Embryonic facial prominence (tissue), 1 donor: ENCODE data around the gene PPP2R2B.
"Not testable (repeated sequence)": the region's sequence is repeated elsewhere in the genome, so short reads cannot be mapped to it uniquely, and the experiment has no call there.

ENCODE experiments used
- DNase-seq: peaks from one replicate; pipeline ENCODE4 v3.0.0-alpha.2; 2016; ENCODE audit errors: extremely low spot score

The PPP2R2B gene

DNA sequence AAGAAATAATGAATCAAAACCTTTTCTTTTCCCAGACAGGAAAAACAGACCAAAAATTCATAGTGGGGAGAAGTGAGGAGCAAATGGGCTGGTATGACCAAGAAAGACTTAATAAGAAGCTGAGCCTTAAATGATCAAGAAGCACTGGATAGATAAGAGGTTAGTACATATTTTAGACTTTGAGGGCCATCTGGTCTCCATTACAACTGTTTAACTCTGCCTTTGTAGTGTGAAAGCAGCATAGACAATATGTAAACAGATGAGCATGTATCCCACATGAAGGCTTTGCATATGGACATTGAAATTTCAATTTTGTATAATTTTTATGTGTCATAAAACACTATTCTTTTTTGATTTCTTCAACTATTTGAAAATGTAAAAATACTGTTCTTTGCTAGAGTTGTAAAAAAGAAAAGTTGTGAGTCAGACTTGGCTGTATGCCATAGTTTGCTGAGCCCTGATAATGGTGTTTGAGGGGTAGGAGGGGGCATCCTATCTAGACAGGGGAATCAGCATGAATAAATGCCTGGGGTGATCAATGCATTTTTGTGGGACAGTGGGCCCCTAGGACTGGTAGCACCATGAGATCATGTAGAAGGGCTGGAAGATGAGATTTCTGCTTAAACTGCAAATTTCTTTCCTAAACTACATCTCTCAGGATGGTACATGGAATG, 270.8 kb downstream of the PPP2R2B start:
- no peak for DNase-seq

DNA sequence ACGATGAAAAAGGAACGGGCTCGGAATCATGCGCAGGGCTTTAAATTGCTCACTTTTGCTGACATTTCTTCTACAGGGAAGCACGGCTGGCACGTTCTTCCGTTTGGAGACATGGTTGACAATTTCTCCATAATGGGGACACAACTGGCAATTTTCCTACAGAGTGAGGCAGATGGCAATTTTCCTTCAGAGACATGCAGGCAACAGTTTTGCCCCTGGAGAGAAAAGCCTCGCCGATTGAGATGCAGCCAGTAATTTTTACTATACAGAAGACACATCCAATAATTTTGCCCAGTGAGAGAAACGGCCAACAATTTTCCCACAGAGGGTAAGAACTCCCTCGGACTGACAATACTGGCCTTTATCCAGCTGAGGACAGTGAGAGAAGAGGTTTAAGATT, 271.7 kb downstream of the PPP2R2B start:
- no peak for DNase-seq

DNA sequence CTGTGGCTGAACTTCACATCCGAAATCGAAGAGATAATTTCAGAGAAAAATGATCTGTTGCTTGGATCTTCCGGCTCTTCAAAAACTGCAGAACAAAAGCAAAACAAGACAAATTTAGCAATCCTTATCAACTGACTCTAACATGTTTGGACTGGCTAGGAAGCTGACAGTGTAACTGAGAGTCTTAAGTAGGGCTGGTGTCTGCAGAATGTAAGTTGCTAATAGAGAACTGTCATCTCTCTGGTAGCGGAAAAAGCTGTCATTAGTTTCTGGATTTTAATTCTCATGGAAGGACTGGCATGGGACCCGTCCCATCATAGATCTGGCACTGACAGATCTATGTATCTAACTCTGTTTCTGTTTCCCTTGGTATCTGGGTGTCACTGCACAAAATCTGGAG, 278.2 kb downstream of the PPP2R2B start:
- DNase-seq = no peak

DNA sequence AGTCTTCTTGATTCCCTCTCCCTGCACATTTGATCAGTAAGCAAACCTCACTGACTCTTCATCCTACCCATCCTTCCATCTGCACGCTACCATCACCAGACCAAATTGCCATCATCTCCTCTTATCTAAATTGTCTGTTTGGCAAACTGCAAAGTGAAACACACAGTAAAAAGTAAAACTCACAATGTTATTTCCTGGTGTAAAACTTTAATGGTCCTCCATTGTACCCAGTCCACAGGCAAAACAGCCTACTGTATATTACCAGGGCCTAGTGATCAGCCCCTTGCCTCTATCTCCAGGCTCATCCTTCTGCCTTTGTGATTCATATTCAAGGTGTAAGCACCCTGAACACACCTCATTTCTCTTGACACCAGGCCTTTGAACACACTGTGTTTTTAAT, 279.3 kb downstream of the PPP2R2B start:
- no peak for DNase-seq

DNA sequence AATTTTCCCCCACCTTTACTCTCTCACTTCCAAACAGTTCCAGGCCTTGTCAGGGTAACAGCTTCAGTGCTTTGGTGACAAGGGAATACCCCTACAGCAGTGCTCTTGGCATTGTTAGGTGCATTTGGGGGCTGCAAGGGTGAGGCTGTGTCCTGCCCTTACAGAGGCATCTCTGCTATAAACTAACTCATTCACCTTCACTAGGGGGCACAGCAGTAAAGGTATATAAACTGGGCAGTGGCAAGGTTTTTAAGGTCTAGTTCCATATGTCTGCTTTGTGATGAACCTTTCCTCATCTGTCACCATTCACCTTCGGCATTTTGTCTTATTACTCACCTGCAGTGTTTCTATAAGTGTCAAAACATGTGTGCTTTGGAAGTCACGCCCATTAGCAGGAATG, 283.5 kb downstream of the PPP2R2B start:
- DNase-seq = no peak

DNA sequence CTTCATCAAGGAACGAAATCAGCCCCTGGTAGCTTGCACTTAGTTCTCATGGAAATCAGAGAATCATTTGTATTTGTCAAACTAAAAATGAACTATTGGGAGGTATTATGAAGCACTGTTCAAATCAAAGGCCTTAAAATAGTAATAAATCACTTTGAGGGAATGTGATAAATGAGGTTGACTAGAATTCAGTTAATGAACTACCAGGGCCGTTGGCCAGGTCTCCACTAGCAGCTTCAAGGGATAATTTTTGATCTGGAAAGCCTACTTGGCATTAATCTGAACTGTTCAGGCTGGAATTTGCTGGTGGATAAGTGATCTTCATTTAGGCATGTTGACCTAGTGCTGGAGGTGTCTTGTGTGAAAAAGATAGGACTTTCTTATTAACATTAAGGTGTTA, 286.2 kb downstream of the PPP2R2B start:
- no peak for DNase-seq

DNA sequence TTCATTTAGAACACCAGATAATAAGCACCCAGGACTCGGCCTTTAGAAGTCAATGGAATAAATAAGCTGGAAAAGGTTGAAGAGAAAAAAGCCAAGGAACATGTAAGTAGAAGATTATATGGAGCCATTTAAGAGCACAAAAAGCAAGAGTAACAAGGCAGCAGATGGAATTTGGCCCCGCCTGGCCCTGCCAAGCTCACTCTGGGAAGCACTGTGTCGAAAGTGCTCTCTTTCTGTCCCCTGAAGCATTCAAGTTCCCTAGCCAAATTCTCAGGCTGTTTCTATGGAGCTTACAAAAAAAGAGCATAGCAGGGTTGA, 289.6 kb downstream of the PPP2R2B start:
- DNase-seq = no peak

DNA sequence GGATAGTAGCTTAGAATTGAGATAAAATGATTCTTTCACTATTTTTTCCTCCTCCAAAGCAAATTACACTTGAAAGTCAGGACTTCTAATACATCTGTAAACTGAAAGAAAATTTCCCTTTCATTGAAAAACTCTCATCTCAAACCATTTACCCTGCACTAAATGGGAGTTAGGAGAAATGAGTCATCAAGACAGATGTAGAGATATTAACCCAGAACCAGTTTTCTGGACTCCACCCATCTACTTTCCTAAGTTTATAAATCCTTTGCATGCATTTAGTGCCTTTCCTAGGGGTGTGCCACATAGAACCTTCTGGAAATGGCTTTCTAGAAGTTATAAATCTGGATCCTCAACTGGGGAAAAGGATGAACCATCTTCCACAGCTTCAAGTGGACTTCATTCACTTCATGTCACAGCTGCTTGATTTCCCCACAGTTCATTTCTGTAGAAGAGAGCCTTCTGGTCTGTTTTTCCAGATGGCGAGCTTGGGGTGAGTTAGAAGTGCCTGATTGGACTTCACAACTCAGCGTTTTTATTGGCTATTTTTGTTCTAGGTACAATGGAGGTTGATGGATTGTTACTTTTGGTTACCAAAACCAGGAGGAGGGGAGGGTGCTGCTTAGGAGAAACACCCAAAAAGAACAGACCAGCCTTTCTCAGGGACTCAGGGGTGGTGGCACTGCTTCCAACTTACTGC, 290.1 kb downstream of the PPP2R2B start:
- no peak for DNase-seq

DNA sequence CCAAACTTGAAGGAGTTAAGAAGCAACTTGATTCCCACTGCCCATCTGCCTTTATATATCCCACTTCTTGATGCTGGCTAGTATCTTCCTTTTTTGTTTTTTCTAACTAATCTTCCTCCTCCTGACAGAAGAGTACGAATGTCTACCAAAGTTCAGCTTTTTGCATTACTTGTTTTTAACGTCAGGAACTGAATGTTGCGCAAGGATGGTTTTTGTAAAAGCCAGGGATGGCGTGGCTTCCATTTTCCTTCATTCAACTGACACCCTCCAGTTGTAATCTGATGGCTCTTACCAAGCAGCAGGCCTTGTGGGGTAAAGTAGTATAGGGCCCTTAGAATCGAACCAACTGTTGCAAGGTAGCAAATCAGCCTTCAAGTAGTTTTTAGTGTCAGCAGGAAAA, 291.8 kb downstream of the PPP2R2B start:
- no peak for DNase-seq

DNA sequence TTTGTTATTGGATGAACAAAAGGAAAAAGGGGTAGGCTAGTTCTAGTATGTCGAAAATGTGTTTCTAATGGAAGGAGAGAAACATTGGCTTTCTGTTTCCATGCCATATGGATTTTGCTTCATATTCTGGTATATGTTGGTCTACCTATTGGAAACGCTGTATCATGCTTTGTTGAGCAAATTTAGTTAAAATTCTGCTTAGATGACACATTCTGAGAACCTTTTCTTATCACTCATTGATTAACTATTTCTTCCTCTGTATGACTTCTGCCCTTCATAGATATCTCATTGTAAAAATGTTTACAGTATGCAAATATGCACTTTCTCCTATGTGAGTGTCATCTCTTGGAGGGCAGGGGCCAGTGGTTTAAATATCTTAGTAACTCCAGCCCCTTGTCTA, 293.8 kb downstream of the PPP2R2B start:
- no peak for DNase-seq

DNA sequence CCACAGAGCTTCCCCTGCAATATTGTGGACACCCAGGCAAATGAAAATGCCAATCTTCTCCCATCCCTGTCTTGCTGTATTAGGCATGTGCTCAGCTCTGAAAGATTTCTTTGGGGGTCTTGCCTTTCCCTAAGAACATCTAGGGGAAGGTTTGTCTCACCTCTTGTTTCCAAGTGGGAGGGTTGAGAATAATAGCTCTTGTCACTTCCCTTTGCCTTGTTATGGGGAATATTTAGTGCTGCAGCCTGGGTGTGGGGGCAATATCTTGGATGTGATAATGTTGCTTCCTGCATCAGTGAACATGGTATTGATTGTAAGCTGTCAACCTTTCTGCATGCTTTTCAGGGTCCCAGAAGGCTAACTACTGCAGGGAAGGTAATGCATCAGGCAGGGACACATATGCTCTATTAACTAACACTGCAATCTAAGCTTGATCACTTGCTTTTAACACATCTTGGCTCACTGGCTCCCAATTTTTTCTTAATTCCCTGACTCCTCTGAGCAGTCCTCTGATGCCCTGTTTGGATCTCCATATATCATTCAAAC, 296.4 kb downstream of the PPP2R2B start:
- no peak for DNase-seq

DNA sequence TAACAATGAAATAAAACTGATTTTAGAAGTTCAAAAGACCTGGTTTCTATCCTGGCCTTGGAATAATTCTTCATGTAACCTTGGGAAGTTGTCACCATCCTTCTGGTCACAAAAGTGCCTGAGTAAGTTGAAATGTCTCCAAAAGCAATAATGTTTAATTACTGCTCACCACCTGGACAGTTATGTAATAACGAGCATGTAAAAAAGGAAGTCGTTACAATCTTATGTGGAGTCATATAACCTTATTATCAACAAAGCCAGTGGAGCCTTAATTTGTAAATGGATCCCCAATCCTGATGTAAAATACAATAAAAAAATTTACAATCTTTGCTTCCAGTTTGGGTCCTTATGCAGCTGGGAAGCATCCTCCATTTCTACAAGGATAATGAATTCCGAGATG, 298.3 kb downstream of the PPP2R2B start:
- DNase-seq = no peak

DNA sequence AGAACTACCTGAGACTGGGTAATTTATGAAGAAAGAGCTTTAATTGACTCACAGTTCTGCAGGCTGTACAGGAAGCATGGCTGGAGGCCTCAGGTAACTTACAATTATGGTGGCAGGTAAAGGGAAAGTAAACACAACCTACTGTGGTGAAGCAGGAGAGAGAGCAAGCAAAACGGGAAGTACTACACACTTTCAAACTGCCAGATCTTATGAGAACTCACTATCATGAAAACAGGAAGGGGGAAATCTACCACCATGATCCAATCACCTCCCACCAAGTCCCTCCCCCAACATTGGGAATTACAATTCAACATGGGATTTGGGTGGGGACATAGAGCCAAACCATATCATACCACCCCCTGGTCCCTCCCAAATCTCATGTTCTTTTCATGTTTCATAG, 303.8 kb downstream of the PPP2R2B start:
- DNase-seq = no peak

DNA sequence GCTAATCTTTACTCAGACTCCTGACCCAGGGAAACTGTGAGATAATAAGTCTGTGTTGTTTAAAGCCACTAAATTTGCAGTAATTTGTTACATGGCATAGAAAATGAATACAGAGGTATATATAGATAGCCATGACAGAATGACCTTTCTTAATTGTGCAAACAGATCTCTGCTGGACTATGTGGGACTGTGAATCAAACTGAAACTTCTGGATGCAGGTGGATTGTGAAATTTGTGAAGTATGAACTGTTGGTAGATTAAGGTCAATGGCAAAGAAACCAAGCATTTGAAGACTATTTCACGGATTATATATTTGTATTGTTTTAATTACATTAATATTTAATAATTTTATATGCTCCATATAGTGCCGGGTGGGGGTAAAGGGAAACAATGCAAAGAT, 310.4 kb downstream of the PPP2R2B start:
- no peak for DNase-seq

DNA sequence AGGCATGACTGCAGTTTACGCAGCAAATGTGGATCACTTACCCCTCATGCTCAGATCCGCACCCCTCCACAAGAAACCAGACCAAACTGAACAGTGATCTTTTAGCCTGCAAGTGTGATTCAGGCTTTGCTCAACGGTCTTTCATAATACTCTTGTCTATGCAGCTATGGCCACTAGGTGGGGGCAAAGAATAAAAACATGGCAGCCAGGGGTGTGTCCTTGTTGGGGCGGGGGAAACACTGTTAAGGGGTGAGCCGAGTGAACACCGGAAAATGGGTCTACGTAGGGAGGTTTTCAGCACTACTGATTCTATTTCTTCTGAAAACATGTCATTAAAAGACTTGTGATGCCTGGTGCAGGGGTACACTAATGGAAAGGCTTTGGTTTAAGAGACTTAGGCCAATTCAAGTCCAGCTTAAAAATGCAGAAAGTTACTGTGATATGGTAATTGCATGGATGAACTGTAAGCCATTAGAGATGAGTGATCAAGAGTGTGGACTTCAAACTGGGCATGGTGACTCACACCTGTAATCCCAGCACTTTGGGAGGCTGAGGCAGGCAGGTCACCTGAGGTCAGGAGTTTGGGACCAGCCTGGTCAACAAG, 312.7 kb downstream of the PPP2R2B start:
- no peak for DNase-seq

DNA sequence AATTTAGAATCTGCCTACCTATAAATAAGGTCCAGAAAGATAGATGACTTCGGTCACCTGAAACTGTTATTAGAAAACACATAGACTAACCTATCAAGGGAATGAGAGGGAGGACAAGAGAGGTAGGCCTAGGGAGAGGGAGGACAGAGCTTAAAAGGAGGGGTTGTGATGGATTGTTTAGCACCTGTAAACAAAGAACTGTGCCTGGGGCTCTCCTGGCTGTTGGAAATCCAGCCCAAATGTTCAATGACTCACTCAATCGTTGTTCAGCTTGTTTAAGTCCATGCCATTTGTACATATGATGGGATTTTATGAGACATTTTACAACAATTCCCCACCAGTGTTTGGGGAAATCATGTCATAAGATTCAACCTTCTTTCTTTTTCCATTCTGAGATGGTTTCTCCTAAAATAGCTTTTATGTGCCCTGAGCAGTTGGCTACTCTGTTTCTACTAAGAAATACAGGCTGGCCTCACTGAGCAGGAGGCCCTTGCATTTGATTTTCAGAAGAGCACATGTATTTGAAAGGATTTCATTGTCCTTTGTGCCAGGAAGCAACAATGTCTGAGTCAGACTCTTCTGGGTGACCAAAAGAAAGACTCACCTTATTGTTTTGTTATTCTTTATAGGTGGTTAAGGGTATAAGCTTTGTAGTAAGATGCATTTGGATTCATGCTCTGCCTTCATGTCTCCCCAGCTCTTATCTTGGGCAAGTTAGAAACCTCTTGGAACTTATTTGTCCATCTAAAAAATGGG, 314.4 kb downstream of the PPP2R2B start:
- DNase-seq = no peak

DNA sequence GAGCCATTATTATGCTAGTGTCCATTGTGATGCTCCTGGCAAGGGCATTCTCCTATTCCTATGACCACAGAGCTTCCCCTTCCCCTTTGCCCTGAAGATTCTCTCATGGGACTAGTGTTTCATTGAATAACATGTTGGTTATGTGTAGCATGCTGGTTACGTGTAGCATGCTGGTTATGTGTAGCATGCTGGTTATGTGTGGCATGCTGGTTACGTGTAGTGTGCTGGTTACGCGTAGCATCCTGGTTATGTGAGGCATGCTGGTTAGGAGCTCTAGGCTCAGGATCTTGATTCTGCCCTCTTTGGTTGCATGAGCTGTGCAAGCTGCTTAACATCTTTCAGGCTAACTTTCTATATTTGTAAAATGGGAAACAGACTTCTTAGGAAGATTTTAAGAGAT, 316.1 kb downstream of the PPP2R2B start:
- DNase-seq = no peak

DNA sequence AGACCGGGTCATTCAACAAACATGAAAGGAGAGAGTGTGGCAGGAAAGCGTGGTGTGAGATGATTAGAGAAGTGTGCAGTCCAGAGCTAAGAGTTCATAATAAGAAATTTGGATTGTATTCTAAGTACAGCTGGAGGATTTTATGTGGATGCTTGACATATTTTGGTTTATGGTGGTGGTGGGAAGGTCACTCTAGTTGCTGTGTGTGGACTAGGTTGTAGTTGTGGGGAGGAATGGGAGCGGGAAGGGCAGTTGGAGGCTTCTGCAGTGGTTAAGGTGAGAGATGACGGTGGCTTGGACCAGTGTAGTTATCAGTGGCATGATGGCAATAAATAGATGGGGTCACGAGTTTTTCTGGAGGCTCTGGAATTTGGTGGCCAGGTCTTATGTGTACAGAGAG, 316.8 kb downstream of the PPP2R2B start:
- no peak for DNase-seq

DNA sequence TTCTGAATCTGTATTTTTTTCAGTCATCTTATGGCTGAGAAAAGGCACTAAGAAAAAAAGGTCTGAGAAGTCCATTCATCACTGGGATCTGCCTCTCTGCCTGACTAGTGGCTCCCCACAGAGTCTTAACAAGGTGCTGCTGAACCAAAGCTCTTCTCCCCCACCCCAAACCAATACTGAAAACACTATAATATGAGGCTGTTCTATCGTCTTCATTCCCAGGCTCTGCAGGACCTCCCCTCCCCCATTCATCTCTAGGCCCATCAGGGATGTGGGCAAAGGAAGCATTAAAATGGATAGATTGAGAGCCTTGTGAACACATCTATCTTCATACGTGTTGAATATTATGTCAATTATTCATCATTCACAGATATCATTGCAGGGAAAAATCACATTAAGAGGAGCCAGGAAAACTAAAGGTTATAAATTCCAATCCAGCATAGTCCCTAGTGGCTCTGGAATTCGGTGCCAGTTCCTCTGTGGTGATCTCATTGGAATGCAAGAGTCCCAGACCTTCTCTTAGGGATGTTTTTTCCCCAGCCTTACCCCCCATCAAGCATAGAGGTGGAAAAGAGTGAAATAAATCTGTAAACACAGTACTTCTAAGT, 318.2 kb downstream of the PPP2R2B start:
- no peak for DNase-seq

DNA sequence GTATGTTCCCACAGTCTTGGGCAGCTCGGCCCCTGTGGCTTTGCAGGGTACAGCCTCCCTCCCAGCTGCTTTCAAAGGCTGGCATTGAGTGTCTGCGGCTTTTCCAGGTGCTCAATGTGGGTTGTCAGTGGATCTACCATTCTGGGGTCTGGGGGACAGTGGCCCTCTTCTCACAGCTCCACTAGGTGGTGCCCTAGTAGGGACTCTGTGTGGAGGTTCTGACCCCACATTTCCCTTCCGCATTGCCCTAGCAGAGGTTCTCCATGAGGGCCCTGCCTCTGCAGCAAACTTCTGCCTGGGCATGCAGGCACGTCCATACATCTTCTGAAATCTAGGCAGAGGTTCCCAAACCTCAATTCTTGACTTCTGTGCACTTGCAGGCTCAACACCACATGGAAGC, 321.7 kb downstream of the PPP2R2B start:
- DNase-seq = not testable (repeated sequence)

DNA sequence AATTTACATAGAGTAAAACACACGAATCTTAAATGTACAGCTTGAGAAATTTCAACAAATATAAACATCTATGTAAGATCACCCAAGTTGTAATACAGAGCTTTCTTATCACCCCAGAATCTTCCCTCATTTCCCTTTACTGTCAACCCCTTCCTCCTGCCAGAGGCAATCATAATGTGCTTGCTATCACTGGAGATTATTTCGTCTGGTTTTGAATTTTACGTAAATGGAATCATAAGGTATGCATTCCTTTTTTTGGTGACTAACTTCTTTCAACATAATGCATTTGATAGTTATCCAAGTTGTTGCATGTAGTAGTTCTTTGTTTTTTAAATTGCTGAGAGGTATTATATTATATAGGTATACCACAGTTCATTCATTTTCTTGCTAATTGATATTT, 325.1 kb downstream of the PPP2R2B start:
- DNase-seq = no peak

DNA sequence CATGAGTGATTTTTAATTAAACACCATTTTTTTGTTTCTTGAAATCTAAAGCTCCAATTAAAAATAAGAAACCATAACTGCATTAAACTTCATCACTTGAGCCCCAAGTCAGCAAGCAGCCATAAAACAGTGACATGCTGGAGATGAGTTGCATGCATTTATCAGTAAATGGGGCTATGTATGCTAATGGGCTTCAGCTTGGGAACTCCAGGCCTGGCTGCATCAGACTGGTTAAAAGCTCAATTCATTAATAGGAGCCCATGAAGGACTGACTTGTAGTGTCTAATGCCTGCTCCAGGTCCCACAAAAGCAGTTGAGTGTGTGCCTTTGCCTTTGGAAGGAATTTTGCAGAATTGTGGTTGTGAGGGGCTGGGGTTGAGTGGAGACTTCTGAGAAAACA, 328.9 kb downstream of the PPP2R2B start:
- no peak for DNase-seq
